ENCODE measurements around the gene FAM241B.

Gene FAM241B

GRCh38 chr10:69633673-69634635 is 3.9 kb downstream of the FAM241B start:
- TF ChIP-seq CTCF (IDR thresholded peaks at IDR 0.05; ENCODE audit: low read depth, low read length): no peak
- H3K4me3 ChIP-seq (ENCODE audit: low read depth, low read length): no peak overlapping the region

GRCh38 chr10:69634759-69635425 is 4.8 kb downstream of the FAM241B start:
- TF ChIP-seq CTCF (IDR thresholded peaks at IDR 0.05; ENCODE audit: low read depth, low read length): no peak
- no peak overlapping the region for H3K4me3 ChIP-seq (ENCODE audit: low read depth, low read length)

- no peak overlapping the region for H3K4me3 ChIP-seq (ENCODE audit: low read depth, low read length)
- no peak for TF ChIP-seq CTCF (IDR thresholded peaks at IDR 0.05; ENCODE audit: low read depth, low read length)
These were observed 5.6 kb downstream of the FAM241B start for GRCh38 chr10:69635428-69636272.

GRCh38 chr10:69636273-69636575 is 6.2 kb downstream of the FAM241B start:
- no peak for TF ChIP-seq CTCF (IDR thresholded peaks at IDR 0.05; ENCODE audit: low read depth, low read length)
- no peak overlapping the region for H3K4me3 ChIP-seq (ENCODE audit: low read depth, low read length)

- no peak overlapping the region for H3K4me3 ChIP-seq (ENCODE audit: low read depth, low read length)
- no peak for TF ChIP-seq CTCF (IDR thresholded peaks at IDR 0.05; ENCODE audit: low read depth, low read length)
These were observed 6.9 kb downstream of the FAM241B start for GRCh38 chr10:69636626-69637605.

GRCh38 chr10:69638642-69639041 is 8.6 kb downstream of the FAM241B start:
- no peak overlapping the region for H3K4me3 ChIP-seq (ENCODE audit: low read depth, low read length)
- no peak for TF ChIP-seq CTCF (IDR thresholded peaks at IDR 0.05; ENCODE audit: low read depth, low read length)

Data from WI38 (cell line).